ENCODE results near the gene S100A12. TPM values are rescaled to one million over a fixed set of nuclear protein-coding genes. Genes with fewer than 3 reads are reported as not detected.
A peak's percentile ranks its signal among the peaks of the same experiment; 100 is the strongest.
"Not testable (repeated sequence)": the region's sequence is repeated elsewhere in the genome, so short reads cannot be mapped to it uniquely, and the experiment has no call there.

The S100A12 gene
- total RNA-seq, 1 donor from 2014 or later = 6.9 TPM

- DNase-seq (ENCODE audit: low spot score in 2 of 2) (no peak), FAIRE-seq (no peak)
Observed at GRCh38 chr1:153354515-153355193, 20.8 kb downstream of the S100A12 start.

GRCh38 chr1:153353226-153353947 lies 22.0 kb downstream of the S100A12 start:
- FAIRE-seq = no peak
- DNase-seq (ENCODE audit: low spot score in 2 of 2) = no peak

- peak; percentile 6 for FAIRE-seq
- peak; percentile 48 to 78 for DNase-seq (ENCODE audit: low spot score in 2 of 2)
Observed at GRCh38 chr1:153352523-153352922, 22.9 kb downstream of the S100A12 start.

- FAIRE-seq (no peak), DNase-seq (ENCODE audit: low spot score in 2 of 2) (no peak)
Observed at GRCh38 chr1:153350321-153350957, 25.0 kb downstream of the S100A12 start.

GRCh38 chr1:153349363-153350320 lies 25.8 kb downstream of the S100A12 start:
- no peak for DNase-seq (ENCODE audit: low spot score in 2 of 2)
- FAIRE-seq = no peak

- DNase-seq (ENCODE audit: low spot score in 2 of 2) (no peak), FAIRE-seq (no peak)
Observed at GRCh38 chr1:153348511-153349362, 26.7 kb downstream of the S100A12 start, which contains the start of gene PGLYRP4. PGLYRP4 (minus strand) TSS chr1:153348841; CDS start chr1:153347932, 909 bp downstream.

DNA sequence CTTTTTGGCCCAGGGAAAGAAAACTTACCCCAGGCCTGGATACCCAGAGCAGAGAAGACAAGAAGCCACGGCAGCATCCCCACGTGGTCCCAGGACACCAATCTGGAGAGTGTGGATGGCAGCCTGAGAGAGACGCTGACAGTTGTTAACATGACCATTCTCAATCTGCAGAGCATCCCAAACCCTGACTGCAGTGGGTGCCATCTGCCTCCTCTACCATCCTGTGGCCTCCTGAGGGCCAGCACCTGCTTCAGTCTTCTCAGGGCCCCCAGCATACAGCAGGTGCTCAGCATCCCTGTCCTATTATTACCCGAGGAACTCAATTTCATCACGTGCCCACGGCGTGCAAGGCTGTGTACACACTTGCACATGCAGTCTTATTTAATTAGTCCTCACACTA lies 27.6 kb downstream of the S100A12 start:
- FAIRE-seq = no peak
- DNase-seq (ENCODE audit: low spot score in 2 of 2) = no peak

- not testable (repeated sequence) for FAIRE-seq; DNase-seq (ENCODE audit: low spot score in 2 of 2)
Observed at GRCh38 chr1:153347049-153347448, 28.4 kb downstream of the S100A12 start.

GRCh38 chr1:153346077-153346723 lies 29.2 kb downstream of the S100A12 start:
- no peak for DNase-seq (ENCODE audit: low spot score in 2 of 2)
- FAIRE-seq = no peak

GRCh38 chr1:153345187-153346076 lies 30.0 kb downstream of the S100A12 start:
- FAIRE-seq (no peak), DNase-seq (ENCODE audit: low spot score in 2 of 2) (no peak)

DNA sequence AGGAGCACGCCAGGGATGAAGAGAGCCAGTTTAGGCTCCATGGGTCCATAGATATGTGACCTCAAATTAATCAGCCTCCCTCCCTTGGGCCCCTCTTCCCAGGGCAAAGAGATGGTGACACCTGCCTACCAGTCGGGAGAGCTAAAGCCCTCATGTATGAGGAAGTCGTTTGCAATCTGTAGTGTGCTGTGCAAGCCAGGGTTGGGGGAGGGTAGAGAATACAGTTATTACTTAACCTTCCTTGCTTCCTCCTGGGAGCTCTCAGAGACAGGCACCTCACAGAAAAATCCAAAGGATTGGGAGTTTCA lies 30.7 kb downstream of the S100A12 start:
- no peak for FAIRE-seq
- DNase-seq (ENCODE audit: low spot score in 2 of 2) = no peak

- no peak for DNase-seq (ENCODE audit: low spot score in 2 of 2)
- FAIRE-seq = no peak
Observed at GRCh38 chr1:153343811-153344717, 31.4 kb downstream of the S100A12 start.

DNA sequence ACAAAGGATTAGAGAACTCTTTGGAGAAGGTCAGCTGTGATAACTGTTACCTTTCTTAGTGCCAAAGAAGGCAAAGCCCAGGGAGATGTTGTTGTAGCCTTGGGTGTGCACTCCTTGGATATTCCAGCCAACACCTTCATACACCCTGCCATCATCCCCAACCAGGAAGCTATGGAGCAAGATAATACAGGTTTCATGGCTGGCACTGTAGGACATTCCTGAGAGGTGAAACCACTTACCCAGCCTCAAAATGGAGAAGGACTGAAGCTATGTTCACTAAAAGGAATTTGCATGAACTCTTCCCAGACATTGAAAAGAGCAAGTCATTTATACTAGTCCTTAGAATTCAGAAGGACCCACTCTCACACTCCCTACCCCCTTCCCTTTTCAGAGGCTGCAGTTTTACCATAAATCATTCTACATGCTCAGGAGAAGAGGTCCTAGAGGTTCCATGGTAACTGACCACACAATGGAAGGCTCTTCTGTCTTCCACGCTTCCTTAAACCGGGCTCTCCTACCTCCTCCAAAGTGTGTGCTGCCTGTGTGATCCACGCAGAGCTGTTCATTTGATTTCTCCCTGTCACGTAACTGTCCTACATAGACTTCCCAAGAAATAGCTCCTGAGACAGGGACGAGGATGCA lies 32.3 kb downstream of the S100A12 start:
- no peak for DNase-seq (ENCODE audit: low spot score in 2 of 2)
- FAIRE-seq = no peak

GRCh38 chr1:153342178-153342577 lies 33.2 kb downstream of the S100A12 start:
- no peak for DNase-seq (ENCODE audit: low spot score in 2 of 2)
- FAIRE-seq = no peak

- FAIRE-seq = no peak
- no peak for DNase-seq (ENCODE audit: low spot score in 2 of 2)
Observed at GRCh38 chr1:153341431-153341934, 33.9 kb downstream of the S100A12 start.

DNA sequence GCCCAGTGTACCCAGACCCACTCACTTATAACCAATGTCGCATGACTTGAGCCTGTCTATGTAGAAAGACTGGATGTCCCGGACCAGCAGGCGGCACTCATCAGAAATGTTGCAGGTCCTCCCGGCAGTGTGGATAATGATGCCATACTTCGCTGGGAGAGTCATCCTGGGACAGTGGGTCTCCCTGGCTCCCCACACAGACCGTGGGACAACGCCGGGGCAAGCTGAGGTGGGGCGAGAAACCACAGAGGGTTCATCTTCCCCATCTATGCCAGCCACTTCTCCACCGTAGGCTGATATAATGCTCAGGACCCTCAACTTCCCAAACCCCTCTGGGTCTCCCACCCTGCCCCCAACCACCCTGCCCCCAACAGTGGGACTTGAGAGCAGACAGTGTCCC lies 35.1 kb downstream of the S100A12 start:
- no peak for DNase-seq (ENCODE audit: low spot score in 2 of 2)
- no peak for FAIRE-seq

All from frontal cortex (tissue), 4 donors.